ENCODE measurements around the gene SALL4. TPM values are rescaled to one million over a fixed set of nuclear protein-coding genes. Genes with fewer than 3 reads are reported as not detected.
A peak's percentile ranks its signal among the peaks of the same experiment; 100 is the strongest.

The SALL4 gene
- total and polyA plus RNA-seq, 4 experiments from 2014 or later = 0.08 TPM; not detected in 3

GRCh38 chr20:51775241-51775640 is 27.1 kb downstream of the SALL4 start:
- Histone ChIP-seq H3K27me3 (ENCODE audit: insufficient read depth, low read length) (peaks cover under 1% of the 10 kb centered on the region), H3K27ac (ENCODE audit: low read depth, low read length) (no peak overlapping the region), H3K36me3 (ENCODE audit: insufficient read depth, low read length) (no peaks in the 10 kb centered on the region), H3K9me3 (ENCODE audit: control insufficient read depth in 1 of 2, low read length in 2 of 2) (no peaks in the 10 kb centered on the region), H3K4me3 (ENCODE audit: low read length in 2 of 2) (no peak overlapping the region), H3K4me1 (ENCODE audit: insufficient read depth, low read length) (no peaks in the 10 kb centered on the region)
- intact Hi-C loops (cut with micrococcal nuclease) = no loop called here
- Mint-ChIP-seq H3K27me3 (peaks cover 6 to 8% of the 10 kb centered on the region in 2 donors), H3K4me1 (no peaks in the 10 kb centered on the region), H3K4me3 (no peak overlapping the region), H3K9me3 (peaks cover 0 to 14% (median 4%) of the 10 kb centered on the region in 8 donors), H3K27ac (no peak overlapping the region), H3K36me3 (no peaks in the 10 kb centered on the region)
- POLR2A ChIA-PET (ENCODE audit: partially characterized antibody) = no interaction called here
- CTCF ChIA-PET (ENCODE audit: partially characterized antibody) = interaction anchor here (0.9 kb wide), 1 partner anchor 14 kb away, joined by 3 read pairs; no protein-coding TSS in a partner anchor
- no peak for DNase-seq

- Histone ChIP-seq H3K27me3 (ENCODE audit: insufficient read depth, low read length) (peaks cover 15% of the 10 kb centered on the region), H3K4me1 (ENCODE audit: insufficient read depth, low read length) (peaks cover 5% of the 10 kb centered on the region), H3K27ac (ENCODE audit: low read depth, low read length) (no peak overlapping the region), H3K36me3 (ENCODE audit: insufficient read depth, low read length) (no peaks in the 10 kb centered on the region), H3K4me3 (ENCODE audit: low read length in 2 of 2) (no peak overlapping the region), H3K9me3 (ENCODE audit: control insufficient read depth in 1 of 2, low read length in 2 of 2) (no peaks in the 10 kb centered on the region)
- H3K27ac Mint-ChIP-seq = no peak overlapping the region
- H3K4me3 Mint-ChIP-seq = no peak overlapping the region
- peaks cover 7 to 11% (median 8%) of the 10 kb centered on the region in 4 donors for H3K4me1 Mint-ChIP-seq
- H3K36me3 Mint-ChIP-seq = no peaks in the 10 kb centered on the region
- H3K27me3 Mint-ChIP-seq = peaks cover 17 to 22% of the 10 kb centered on the region in 2 donors
- ChIA-PET POLR2A (ENCODE audit: partially characterized antibody) (no interaction called here), CTCF (ENCODE audit: partially characterized antibody) (no interaction called here)
- intact Hi-C loops (cut with micrococcal nuclease) = no loop called here
- DNase-seq = no peak
- peaks cover 0 to 5% (median 0%) of the 10 kb centered on the region in 8 donors for H3K9me3 Mint-ChIP-seq
These were observed 30.1 kb downstream of the SALL4 start for GRCh38 chr20:51772236-51772635.

GRCh38 chr20:51769976-51770615 is 32.2 kb downstream of the SALL4 start:
- no peak overlapping the region for H3K27ac Mint-ChIP-seq
- DNase-seq = no peak
- Histone ChIP-seq H3K9me3 (ENCODE audit: control insufficient read depth in 1 of 2, low read length in 2 of 2) (no peaks in the 10 kb centered on the region), H3K4me1 (ENCODE audit: insufficient read depth, low read length) (peaks cover 5% of the 10 kb centered on the region), H3K27me3 (ENCODE audit: insufficient read depth, low read length) (peaks cover 15% of the 10 kb centered on the region), H3K27ac (ENCODE audit: low read depth, low read length) (no peak overlapping the region), H3K36me3 (ENCODE audit: insufficient read depth, low read length) (no peaks in the 10 kb centered on the region), H3K4me3 (ENCODE audit: low read length in 2 of 2) (no peak overlapping the region)
- peaks cover 7 to 11% (median 8%) of the 10 kb centered on the region in 4 donors for H3K4me1 Mint-ChIP-seq
- peak overlapping the region in 5 of 8 donors; percentile 22 to 61 (median 41) for H3K4me3 Mint-ChIP-seq
- H3K27me3 Mint-ChIP-seq = peaks cover 17 to 24% of the 10 kb centered on the region in 2 donors
- ChIA-PET CTCF (ENCODE audit: partially characterized antibody) (no interaction called here), POLR2A (ENCODE audit: partially characterized antibody) (no interaction called here)
- H3K36me3 Mint-ChIP-seq = no peaks in the 10 kb centered on the region
- intact Hi-C loops (cut with micrococcal nuclease) = no loop called here
- peaks cover 0 to 5% (median 0%) of the 10 kb centered on the region in 8 donors for H3K9me3 Mint-ChIP-seq

- peak overlapping the region; percentile 48 to 77 (median 72) for H3K4me3 Mint-ChIP-seq
- no peak for DNase-seq
- Histone ChIP-seq H3K27me3 (ENCODE audit: insufficient read depth, low read length) (peaks cover 15% of the 10 kb centered on the region), H3K9me3 (ENCODE audit: control insufficient read depth in 1 of 2, low read length in 2 of 2) (no peaks in the 10 kb centered on the region), H3K36me3 (ENCODE audit: insufficient read depth, low read length) (no peaks in the 10 kb centered on the region), H3K4me1 (ENCODE audit: insufficient read depth, low read length) (peaks cover 5% of the 10 kb centered on the region), H3K4me3 (ENCODE audit: low read length in 2 of 2) (no peak overlapping the region), H3K27ac (ENCODE audit: low read depth, low read length) (no peak overlapping the region)
- peaks cover 7 to 11% (median 8%) of the 10 kb centered on the region in 4 donors for H3K4me1 Mint-ChIP-seq
- H3K27me3 Mint-ChIP-seq = peaks cover 18 to 27% of the 10 kb centered on the region in 2 donors
- peaks cover 0 to 5% (median 0%) of the 10 kb centered on the region in 8 donors for H3K9me3 Mint-ChIP-seq
- H3K36me3 Mint-ChIP-seq = no peaks in the 10 kb centered on the region
- no peak overlapping the region for H3K27ac Mint-ChIP-seq
- CTCF ChIA-PET (ENCODE audit: partially characterized antibody) = no interaction called here
- POLR2A ChIA-PET (ENCODE audit: partially characterized antibody) = no interaction called here
- intact Hi-C loops (cut with micrococcal nuclease) = no loop called here
These were observed 33.4 kb downstream of the SALL4 start for GRCh38 chr20:51768759-51769517.

- no peak within 1 kb of the TSS for H3K27ac Mint-ChIP-seq
- CTCF ChIA-PET (ENCODE audit: partially characterized antibody) = no interaction called here
- H3K27me3 Mint-ChIP-seq = peaks cover 18 to 27% of the 10 kb centered on the region in 2 donors
- intact Hi-C loops (cut with micrococcal nuclease) = no loop called here
- peaks cover 0 to 5% (median 0%) of the 10 kb centered on the region in 8 donors for H3K9me3 Mint-ChIP-seq
- Histone ChIP-seq H3K9me3 (ENCODE audit: control insufficient read depth in 1 of 2, low read length in 2 of 2) (no peaks in the 10 kb centered on the region), H3K36me3 (ENCODE audit: insufficient read depth, low read length) (no peaks in the 10 kb centered on the region), H3K4me3 (ENCODE audit: low read length in 2 of 2) (no peak within 1 kb of the TSS), H3K4me1 (ENCODE audit: insufficient read depth, low read length) (peaks cover 5% of the 10 kb centered on the region), H3K27ac (ENCODE audit: low read depth, low read length) (no peak within 1 kb of the TSS), H3K27me3 (ENCODE audit: insufficient read depth, low read length) (peaks cover 15% of the 10 kb centered on the region)
- H3K4me1 Mint-ChIP-seq = peaks cover 7 to 11% (median 8%) of the 10 kb centered on the region in 4 donors
- POLR2A ChIA-PET (ENCODE audit: partially characterized antibody) = no interaction called here
- H3K4me3 Mint-ChIP-seq = peak within 1 kb of the TSS; percentile 54 to 77 (median 72)
- DNase-seq = no peak
- H3K36me3 Mint-ChIP-seq = no peaks in the 10 kb centered on the region
These were observed 34.2 kb downstream of the SALL4 start, which contains the start of gene ATP9A for GRCh38 chr20:51767867-51768758. Gene ATP9A, minus strand, starts transcription at chr20:51768390. Its CDS starts 21 bp downstream, at chr20:51768369.

- no peaks in the 10 kb centered on the region for H3K9me3 ChIP-seq (ENCODE audit: control insufficient read depth in 1 of 2, low read length in 2 of 2)
- peaks cover 15% of the 10 kb centered on the region for H3K27me3 ChIP-seq (ENCODE audit: insufficient read depth, low read length)
- H3K27ac Mint-ChIP-seq = no peak overlapping the region
- peak overlapping the region in 7 of 8 donors; percentile 33 to 76 (median 66) for H3K4me3 Mint-ChIP-seq
- H3K4me1 Mint-ChIP-seq = peaks cover 7 to 11% (median 8%) of the 10 kb centered on the region in 4 donors
- peaks cover 0 to 5% (median 0%) of the 10 kb centered on the region in 8 donors for H3K9me3 Mint-ChIP-seq
- H3K27me3 Mint-ChIP-seq = peaks cover 18 to 24% of the 10 kb centered on the region in 2 donors
- intact Hi-C loops (cut with micrococcal nuclease) = no loop called here
- CTCF ChIA-PET (ENCODE audit: partially characterized antibody) = no interaction called here
- no peak overlapping the region for H3K4me3 ChIP-seq (ENCODE audit: low read length in 2 of 2)
- no peaks in the 10 kb centered on the region for H3K36me3 Mint-ChIP-seq
- POLR2A ChIA-PET (ENCODE audit: partially characterized antibody) = no interaction called here
- no peaks in the 10 kb centered on the region for H3K36me3 ChIP-seq (ENCODE audit: insufficient read depth, low read length)
- no peak overlapping the region for H3K27ac ChIP-seq (ENCODE audit: low read depth, low read length)
- DNase-seq = peak in 4 of 5 donors; percentile 0 to 18 (median 2)
- peaks cover 5% of the 10 kb centered on the region for H3K4me1 ChIP-seq (ENCODE audit: insufficient read depth, low read length)
These were observed 35.1 kb downstream of the SALL4 start for GRCh38 chr20:51766994-51767866.

Data from CD4-positive, alpha-beta memory T cell (primary cell).